ENCODE results near the gene SLC45A1. TPM values are rescaled to one million over a fixed set of nuclear protein-coding genes. Genes with fewer than 3 reads are reported as not detected.

Gene SLC45A1
- total RNA-seq, 2 experiments from 2014 or later: 0.16 to 0.56 TPM

DNA sequence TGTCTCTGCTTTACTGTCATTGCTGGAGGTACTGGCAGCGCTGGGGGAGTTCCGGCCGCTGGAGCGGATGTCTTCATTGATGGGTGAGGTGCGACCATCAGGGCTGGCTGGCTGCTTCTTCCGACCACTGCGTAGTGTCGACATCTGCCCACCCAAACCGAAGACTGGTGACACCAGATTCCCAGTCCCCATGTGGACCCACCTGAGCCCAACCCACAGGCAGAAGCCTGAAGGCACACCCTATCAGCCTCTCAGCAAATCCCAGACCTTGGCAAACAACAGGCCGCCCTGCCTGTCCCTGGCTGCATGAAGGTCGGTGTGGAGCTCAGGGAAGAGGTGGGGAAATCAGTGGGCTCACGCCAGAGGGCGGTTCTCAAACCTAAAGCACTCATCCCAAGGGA is 44.8 kb downstream of the SLC45A1 start:
- Mint-ChIP-seq H3K27ac (no peak overlapping the region), H3K27me3 (no peaks in the 10 kb centered on the region), H3K36me3 (ENCODE audit: low read depth) (peaks cover 16% of the 10 kb centered on the region), H3K9me3 (no peaks in the 10 kb centered on the region), H3K4me3 (no peak overlapping the region), H3K4me1 (ENCODE audit: low read depth) (peaks cover 2% of the 10 kb centered on the region)
- ATAC-seq: no peak
- DNase-seq: no peak
- TF ChIP-seq, protein P1, sequence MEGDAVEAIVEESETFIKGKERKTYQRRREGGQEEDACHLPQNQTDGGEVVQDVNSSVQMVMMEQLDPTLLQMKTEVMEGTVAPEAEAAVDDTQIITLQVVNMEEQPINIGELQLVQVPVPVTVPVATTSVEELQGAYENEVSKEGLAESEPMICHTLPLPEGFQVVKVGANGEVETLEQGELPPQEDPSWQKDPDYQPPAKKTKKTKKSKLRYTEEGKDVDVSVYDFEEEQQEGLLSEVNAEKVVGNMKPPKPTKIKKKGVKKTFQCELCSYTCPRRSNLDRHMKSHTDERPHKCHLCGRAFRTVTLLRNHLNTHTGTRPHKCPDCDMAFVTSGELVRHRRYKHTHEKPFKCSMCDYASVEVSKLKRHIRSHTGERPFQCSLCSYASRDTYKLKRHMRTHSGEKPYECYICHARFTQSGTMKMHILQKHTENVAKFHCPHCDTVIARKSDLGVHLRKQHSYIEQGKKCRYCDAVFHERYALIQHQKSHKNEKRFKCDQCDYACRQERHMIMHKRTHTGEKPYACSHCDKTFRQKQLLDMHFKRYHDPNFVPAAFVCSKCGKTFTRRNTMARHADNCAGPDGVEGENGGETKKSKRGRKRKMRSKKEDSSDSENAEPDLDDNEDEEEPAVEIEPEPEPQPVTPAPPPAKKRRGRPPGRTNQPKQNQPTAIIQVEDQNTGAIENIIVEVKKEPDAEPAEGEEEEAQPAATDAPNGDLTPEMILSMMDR (IDR thresholded peaks at IDR 0.05): no peak
- intact Hi-C loops (cut with micrococcal nuclease): no loop called here
- CTCF ChIA-PET: interaction anchor here (1.0 kb wide), 1 partner anchor 12 kb away, joined by 3 read pairs; no protein-coding TSS in a partner anchor
- POLR2A ChIA-PET: no interaction called here

DNA sequence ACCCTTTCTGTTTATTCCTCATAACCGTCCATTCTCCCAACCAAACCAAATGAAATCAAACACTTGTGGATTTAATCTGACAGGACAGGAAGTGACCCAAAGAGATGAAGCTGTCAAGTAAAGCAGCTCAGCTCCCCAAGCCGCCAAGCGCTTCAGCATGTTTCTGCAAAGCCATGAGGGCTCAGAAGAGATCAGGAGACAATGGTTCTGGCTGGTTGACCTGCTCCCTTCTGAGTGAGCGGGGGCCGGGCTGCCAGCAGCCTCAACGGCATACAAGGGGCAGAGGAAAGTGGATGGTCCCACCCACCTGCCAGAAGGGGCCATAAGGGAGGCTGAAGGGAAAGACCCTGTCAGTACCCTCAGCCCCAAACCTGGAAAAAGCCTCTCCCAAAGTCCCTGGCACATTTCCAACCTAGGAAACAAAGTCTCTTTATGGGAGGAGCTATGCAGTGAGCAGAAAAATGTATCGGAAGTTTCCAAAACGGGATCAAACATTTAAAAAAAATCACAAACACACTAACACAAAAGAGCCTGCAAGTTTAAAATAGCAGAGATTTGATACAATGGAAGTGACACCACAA is 45.4 kb downstream of the SLC45A1 start:
- Mint-ChIP-seq H3K4me3 (no peak overlapping the region), H3K27ac (no peak overlapping the region), H3K36me3 (ENCODE audit: low read depth) (peaks cover 13% of the 10 kb centered on the region), H3K9me3 (no peaks in the 10 kb centered on the region), H3K27me3 (no peaks in the 10 kb centered on the region), H3K4me1 (ENCODE audit: low read depth) (peaks cover 2% of the 10 kb centered on the region)
- TF ChIP-seq, protein P1 (IDR thresholded peaks at IDR 0.05): no peak
- ATAC-seq (no peak), DNase-seq (no peak)
- intact Hi-C loops (cut with micrococcal nuclease): no loop called here
- CTCF ChIA-PET: interaction anchor here (1.0 to 1.4 kb wide), 2 partner anchors 13 to 14 kb away, joined by 3 to 4 read pairs; no protein-coding TSS in a partner anchor
- POLR2A ChIA-PET: no interaction called here

DNA sequence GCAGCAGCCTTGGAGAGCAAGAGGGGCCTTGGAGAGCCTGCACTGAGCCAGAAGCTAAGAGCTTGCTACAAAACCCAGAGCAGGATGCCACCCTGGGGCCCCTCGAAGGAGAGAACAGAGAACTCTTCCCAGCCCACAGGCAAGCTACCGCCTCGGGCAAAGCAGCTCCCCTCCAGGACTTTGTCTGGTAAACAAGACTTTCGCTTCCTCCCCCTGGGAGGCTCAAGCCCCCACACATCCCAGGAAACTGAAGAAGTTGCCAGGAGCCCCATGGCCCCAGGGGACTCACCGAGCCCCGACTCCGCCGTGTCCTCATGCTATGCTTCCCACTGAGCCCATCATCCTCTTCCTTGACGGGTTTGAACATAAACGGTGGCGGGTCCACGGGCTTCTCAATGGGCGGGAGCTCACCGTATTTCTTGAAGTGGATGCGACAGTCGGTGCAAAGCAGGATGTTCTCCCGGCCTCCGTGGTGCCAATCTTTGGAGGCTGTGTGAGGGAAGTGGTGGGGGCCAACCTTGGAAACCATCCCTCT is 45.9 kb downstream of the SLC45A1 start:
- H3K36me3 Mint-ChIP-seq (ENCODE audit: low read depth): peaks cover 10% of the 10 kb centered on the region
- H3K4me3 Mint-ChIP-seq: no peak overlapping the region
- H3K27me3 Mint-ChIP-seq: no peaks in the 10 kb centered on the region
- TF ChIP-seq, protein P1 (IDR thresholded peaks at IDR 0.05): no peak
- ChIA-PET POLR2A (no interaction called here), CTCF (interaction anchor here (1.0 to 1.4 kb wide), 2 partner anchors 13 to 15 kb away, joined by 3 to 4 read pairs; no protein-coding TSS in a partner anchor)
- peaks cover 2% of the 10 kb centered on the region for H3K4me1 Mint-ChIP-seq (ENCODE audit: low read depth)
- ATAC-seq (no peak), DNase-seq (no peak)
- intact Hi-C loops (cut with micrococcal nuclease): no loop called here
- H3K27ac Mint-ChIP-seq: no peak overlapping the region
- no peaks in the 10 kb centered on the region for H3K9me3 Mint-ChIP-seq

DNA sequence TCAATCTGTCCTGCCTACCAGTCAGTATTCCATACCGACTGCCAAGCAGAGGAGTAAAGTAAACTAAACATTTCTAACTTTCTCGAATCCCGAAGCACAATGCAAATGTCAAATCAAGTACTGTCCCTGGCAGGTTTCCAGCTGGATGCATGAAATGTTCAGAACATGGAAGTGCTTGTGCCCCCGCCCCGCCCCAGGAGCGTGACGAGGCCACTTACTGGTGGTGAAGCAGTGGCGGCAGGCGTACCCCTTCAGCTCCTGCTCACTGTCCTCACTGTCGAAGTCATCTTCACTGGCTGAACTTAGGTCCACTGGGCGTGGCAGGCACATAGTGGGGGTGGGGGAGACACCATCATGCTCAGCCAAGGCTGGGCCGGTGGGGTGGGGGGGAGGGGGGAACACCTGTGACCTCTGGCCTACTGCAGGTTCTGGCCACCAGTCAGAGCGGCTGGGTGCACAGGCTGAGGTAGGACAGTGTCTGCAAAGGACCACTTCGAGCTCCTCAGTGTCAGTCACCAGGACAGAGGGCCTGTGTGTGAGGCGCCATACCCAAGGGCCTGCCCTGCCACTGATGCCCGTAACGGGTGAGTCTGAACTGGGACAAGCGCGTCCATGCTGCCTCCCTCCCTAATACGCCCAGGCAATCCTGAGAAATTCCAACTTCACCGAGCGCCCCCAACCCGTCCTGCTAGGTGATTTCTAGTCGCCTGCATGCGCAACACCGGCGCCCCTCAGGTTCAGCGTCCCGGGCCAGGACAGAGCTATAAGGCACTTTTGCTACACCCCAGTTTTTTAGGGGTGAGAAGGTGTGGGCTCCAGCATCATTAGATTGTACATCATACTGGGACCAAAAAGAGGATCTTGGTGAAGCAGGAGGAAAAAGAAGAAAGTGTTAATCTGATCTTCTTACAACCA is 46.9 kb downstream of the SLC45A1 start:
- Mint-ChIP-seq H3K36me3 (ENCODE audit: low read depth) (peaks cover 10% of the 10 kb centered on the region), H3K27ac (no peak overlapping the region), H3K4me1 (ENCODE audit: low read depth) (peaks cover 4% of the 10 kb centered on the region), H3K27me3 (no peaks in the 10 kb centered on the region), H3K4me3 (no peak overlapping the region), H3K9me3 (no peaks in the 10 kb centered on the region)
- intact Hi-C loops (cut with micrococcal nuclease): no loop called here
- ChIA-PET POLR2A (no interaction called here), CTCF (interaction anchor here (1.4 kb wide), 1 partner anchor 16 kb away, joined by 4 read pairs; no protein-coding TSS in a partner anchor)
- no peak for ATAC-seq
- no peak for DNase-seq
- TF ChIP-seq, protein P1 (IDR thresholded peaks at IDR 0.05): no peak

All from activated CD8-positive, alpha-beta T cell treated with anti-CD3 and anti-CD28 coated beads for 36 hours (primary cell).